ENCODE results near the gene BET1L.
"Not testable (repeated sequence)": the region's sequence is repeated elsewhere in the genome, so short reads cannot be mapped to it uniquely, and the experiment has no call there.

- TF ChIP-seq, protein P1, sequence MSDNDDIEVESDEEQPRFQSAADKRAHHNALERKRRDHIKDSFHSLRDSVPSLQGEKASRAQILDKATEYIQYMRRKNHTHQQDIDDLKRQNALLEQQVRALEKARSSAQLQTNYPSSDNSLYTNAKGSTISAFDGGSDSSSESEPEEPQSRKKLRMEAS (IDR thresholded peaks at IDR 0.05; ENCODE audit: low read depth, low read length) = not testable (repeated sequence)
- TF ChIP-seq, protein P2, sequence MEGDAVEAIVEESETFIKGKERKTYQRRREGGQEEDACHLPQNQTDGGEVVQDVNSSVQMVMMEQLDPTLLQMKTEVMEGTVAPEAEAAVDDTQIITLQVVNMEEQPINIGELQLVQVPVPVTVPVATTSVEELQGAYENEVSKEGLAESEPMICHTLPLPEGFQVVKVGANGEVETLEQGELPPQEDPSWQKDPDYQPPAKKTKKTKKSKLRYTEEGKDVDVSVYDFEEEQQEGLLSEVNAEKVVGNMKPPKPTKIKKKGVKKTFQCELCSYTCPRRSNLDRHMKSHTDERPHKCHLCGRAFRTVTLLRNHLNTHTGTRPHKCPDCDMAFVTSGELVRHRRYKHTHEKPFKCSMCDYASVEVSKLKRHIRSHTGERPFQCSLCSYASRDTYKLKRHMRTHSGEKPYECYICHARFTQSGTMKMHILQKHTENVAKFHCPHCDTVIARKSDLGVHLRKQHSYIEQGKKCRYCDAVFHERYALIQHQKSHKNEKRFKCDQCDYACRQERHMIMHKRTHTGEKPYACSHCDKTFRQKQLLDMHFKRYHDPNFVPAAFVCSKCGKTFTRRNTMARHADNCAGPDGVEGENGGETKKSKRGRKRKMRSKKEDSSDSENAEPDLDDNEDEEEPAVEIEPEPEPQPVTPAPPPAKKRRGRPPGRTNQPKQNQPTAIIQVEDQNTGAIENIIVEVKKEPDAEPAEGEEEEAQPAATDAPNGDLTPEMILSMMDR (IDR thresholded peaks at IDR 0.05 in 2 of 3, conservative IDR thresholded peaks at IDR 0.05 in 1 of 3; ENCODE audit: control insufficient read depth in 2 of 3, extremely low read depth in 1 of 3, insufficient read depth in 1 of 3, low read depth in 3 of 3, low read length in 3 of 3) = not testable (repeated sequence)
- TF ChIP-seq NR2C2 (IDR thresholded peaks at IDR 0.05; ENCODE audit: borderline replicate concordance, control insufficient read depth, insufficient read length, low read depth); ZNF274 (IDR thresholded peaks at IDR 0.05; ENCODE audit: insufficient read depth, insufficient read length); PRDM15 (CRISPR knock-in tag; IDR thresholded peaks at IDR 0.05); RCOR1 (conservative IDR thresholded peaks at IDR 0.05; ENCODE audit: low read depth, low read length): not testable (repeated sequence)
Measured at GRCh38 chr11:190546-190945, 16.7 kb downstream of the BET1L start.

All from GM12878 (cell line).